SK-N-SH (cell line): ENCODE data around the gene IFNLR1.

Experiments used
- MXI1 ChIP-seq: IDR thresholded peaks from 2 replicates; pipeline ENCODE4 v1.6.1; 2012; ENCODE audit warnings: mild to moderate bottlenecking, low read depth, low read length, improper control_type of control experiment
- POLR2AphosphoS5 ChIP-seq: IDR thresholded peaks from 2 replicates; pipeline ENCODE4 v1.6.1; 2012; ENCODE audit warnings: low read depth, low read length
- SIN3A ChIP-seq: IDR thresholded peaks from 2 replicates; pipeline ENCODE4 v1.6.1; 2012; ENCODE audit warnings: low read depth, mild to moderate bottlenecking, low read length, moderate library complexity, borderline replicate concordance
- TF ChIP-seq, protein P1 (sequence below): fragments of 200-600 bp; sonication (generic); IDR thresholded peaks from 2 replicates; pipeline ENCODE4 v1.6.1; 2017; ENCODE audit warnings: antibody characterized with exemption, mild to moderate bottlenecking, moderate library complexity

DNA sequence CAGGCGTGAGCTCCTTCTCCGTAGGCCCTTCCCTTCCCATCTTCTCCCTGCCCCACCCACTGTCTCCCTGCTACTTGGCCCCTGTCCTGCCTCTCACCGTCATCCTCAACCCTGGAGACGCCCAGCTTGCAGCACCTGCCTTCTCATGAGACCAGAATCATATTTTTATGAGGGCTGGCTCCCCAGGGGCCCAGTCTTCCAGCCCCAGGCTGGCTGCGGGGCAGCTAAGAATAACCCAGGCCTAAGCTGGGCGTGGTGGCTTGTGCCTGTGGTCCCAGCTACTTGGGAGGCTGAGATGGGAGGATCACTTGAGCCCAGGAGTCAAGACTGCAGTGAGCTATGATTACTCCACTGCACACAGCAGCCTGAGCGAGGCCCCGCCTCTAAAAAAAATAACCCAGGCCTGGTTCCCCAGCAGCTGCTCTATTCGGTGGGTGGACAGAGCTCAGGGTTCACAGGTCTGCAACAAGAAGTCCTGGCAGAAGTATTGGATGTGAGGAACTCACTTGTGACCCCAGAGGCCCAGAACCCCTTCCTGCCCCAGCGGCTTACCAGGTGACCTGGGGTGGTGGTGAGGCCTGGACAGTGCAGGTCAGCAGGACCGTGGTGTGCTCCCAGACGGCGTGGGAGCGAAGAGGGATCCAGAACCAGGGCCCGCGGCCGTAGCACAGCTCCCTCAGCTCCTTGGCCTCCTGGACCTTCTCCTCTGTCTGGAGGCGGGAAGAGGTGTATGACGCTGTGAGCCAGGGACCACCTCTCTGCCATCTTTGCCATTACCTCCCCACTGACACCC is 81.5 kb downstream of the IFNLR1 start:
- no peak for TF ChIP-seq MXI1
- TF ChIP-seq, protein P1, sequence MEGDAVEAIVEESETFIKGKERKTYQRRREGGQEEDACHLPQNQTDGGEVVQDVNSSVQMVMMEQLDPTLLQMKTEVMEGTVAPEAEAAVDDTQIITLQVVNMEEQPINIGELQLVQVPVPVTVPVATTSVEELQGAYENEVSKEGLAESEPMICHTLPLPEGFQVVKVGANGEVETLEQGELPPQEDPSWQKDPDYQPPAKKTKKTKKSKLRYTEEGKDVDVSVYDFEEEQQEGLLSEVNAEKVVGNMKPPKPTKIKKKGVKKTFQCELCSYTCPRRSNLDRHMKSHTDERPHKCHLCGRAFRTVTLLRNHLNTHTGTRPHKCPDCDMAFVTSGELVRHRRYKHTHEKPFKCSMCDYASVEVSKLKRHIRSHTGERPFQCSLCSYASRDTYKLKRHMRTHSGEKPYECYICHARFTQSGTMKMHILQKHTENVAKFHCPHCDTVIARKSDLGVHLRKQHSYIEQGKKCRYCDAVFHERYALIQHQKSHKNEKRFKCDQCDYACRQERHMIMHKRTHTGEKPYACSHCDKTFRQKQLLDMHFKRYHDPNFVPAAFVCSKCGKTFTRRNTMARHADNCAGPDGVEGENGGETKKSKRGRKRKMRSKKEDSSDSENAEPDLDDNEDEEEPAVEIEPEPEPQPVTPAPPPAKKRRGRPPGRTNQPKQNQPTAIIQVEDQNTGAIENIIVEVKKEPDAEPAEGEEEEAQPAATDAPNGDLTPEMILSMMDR = no peak
- TF ChIP-seq POLR2AphosphoS5 = no peak
- no peak for TF ChIP-seq SIN3A
